Right renal cortex interstitium (tissue), 3 donors: ENCODE results near the gene ZIM2. TPM values are rescaled to one million over a fixed set of nuclear protein-coding genes. Genes with fewer than 3 reads are reported as not detected.

Experiments used
- DNase-seq, 3 donors: peaks; one replicate each; pipeline ENCODE4 v3.0.0-alpha.2; 2013; ENCODE audit warnings: low read depth in 3 of 3, low spot score in 2 of 3
- polyA plus RNA-seq, 3 donors: library from polyadenylated mRNA; unstranded; fragments of 120-200 nt; gene quantifications; one replicate each; pipeline ENCODE4 v1.2.1, GENCODE V29; 2013; ENCODE audit not compliant: insufficient read length in 3 of 3

ZIM2 gene
- polyA plus RNA-seq, 3 donors, result 0.76 to 2.6 (median 1.1) TPM

- DNase-seq, result no peak
Measured at GRCh38 chr19:56811480-56811879, 29.0 kb downstream of the ZIM2 start.

GRCh38 chr19:56810260-56810659 is 30.3 kb downstream of the ZIM2 start:
- no peak for DNase-seq

GRCh38 chr19:56808717-56809392 is 31.7 kb downstream of the ZIM2 start:
- no peak for DNase-seq

GRCh38 chr19:56806639-56807038 is 33.9 kb downstream of the ZIM2 start:
- DNase-seq, result no peak

- DNase-seq, result no peak
Measured at GRCh38 chr19:56778351-56778750, 62.2 kb downstream of the ZIM2 start.

GRCh38 chr19:56769650-56770049 is 70.9 kb downstream of the ZIM2 start:
- no peak for DNase-seq

- DNase-seq, result peak; percentile 36 to 72 (median 62)
Measured at GRCh38 chr19:56765137-56765536, 75.4 kb downstream of the ZIM2 start.

GRCh38 chr19:56764196-56764695 is 76.3 kb downstream of the ZIM2 start:
- DNase-seq, result no peak

- DNase-seq, result no peak
Measured at GRCh38 chr19:56760842-56761241, 79.7 kb downstream of the ZIM2 start.

- DNase-seq, result no peak
Measured at GRCh38 chr19:56759531-56759930, 81.0 kb downstream of the ZIM2 start.

GRCh38 chr19:56751078-56751489 is 89.4 kb downstream of the ZIM2 start:
- peak; percentile 16 to 50 (median 17) for DNase-seq

- no peak for DNase-seq
Measured at GRCh38 chr19:56750658-56751057, 89.9 kb downstream of the ZIM2 start.

- peak in 1 of 3 donors; percentile 36 for DNase-seq
Measured at GRCh38 chr19:56748378-56748777, 92.1 kb downstream of the ZIM2 start.

- no peak for DNase-seq
Measured at GRCh38 chr19:56746367-56746766, 94.2 kb downstream of the ZIM2 start.

- no peak for DNase-seq
Measured at GRCh38 chr19:56740501-56740900, 100.0 kb downstream of the ZIM2 start.

- DNase-seq, result no peak
Measured at GRCh38 chr19:56736571-56736970, 104.0 kb downstream of the ZIM2 start.

- DNase-seq, result peak; percentile 5 to 27 (median 23)
Measured at GRCh38 chr19:56732976-56733375, 107.5 kb downstream of the ZIM2 start.

GRCh38 chr19:56727677-56728076 is 112.8 kb downstream of the ZIM2 start:
- DNase-seq, result no peak

- peak in 2 of 3 donors; percentile 10 to 12 for DNase-seq
Measured at GRCh38 chr19:56725829-56726424, 114.6 kb downstream of the ZIM2 start.
